HG03097 (cell line): ENCODE measurements around the gene CEP76.

Experiments used
- ATAC-seq: cut with Tn5 transposase; IDR thresholded peaks from one replicate; pipeline ENCODE4 v1.9.1; 2021; ENCODE audit not compliant: unreplicated experiment, low FRiP score

The CEP76 gene

GRCh38 chr18:12702221-12703095 lies at the start of gene CEP76, which contains the start of gene PSMG2:
Gene CEP76, minus strand, starts transcription at chr18:12702723. Its CDS starts 175 bp downstream, at chr18:12702548.
Gene PSMG2, plus strand, starts transcription at chr18:12703042. Its CDS starts 66 bp downstream, at chr18:12703108.
- ATAC-seq = peak; percentile 61

DNA sequence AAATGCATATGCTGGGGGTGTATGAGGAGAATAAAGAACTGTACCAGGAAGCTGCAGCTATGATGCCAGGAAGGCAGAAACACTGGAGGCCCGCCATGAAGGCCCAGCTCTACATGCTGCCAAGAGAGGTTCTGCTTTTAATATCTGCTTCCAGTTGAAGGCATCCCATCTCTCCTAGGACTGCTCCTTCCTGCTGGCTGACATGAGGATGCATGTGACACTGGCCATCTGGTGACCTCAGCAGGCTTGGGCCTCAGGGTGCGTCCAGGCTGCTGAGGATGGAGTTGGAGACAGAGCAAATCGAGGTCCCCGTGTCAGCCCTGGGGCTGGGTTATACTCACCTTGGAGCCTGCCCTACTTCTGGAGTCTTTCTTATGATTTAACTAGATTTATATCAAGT lies 49.4 kb upstream of the CEP76 start:
- no peak for ATAC-seq

- ATAC-seq = no peak
These were observed 49.0 kb upstream of the CEP76 start for GRCh38 chr18:12751503-12751884.

GRCh38 chr18:12750715-12751502 lies 48.4 kb upstream of the CEP76 start:
- ATAC-seq = no peak

DNA sequence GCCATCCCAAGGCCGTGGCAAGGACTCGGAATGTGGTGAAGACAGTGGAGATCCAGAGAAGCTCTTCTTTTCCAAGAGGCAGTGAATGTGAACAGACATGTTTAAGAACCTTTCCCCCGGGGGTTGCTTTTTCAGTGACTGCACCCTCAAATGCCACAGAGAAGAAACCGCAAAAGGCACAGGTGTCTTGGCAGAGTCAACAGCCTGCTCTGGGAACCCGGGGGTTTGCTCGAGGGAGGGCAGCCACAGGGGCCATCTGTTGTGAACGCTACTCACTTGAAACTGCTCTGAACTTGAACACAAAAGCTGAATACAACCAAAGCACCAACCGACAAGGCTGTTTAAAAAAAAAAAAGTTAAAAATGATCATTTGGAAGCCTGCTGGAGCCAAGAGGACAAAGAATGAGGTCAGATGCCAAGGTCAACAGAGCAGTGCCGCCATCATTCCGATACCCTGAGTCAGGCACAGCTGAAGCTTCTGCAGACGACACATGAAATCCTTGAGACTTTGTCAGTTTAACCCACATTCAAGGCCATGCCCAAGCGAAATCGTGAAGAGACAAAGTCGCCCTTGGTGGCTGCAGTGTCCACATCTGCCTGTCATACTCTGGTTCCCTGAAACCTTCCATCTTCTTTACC lies 47.7 kb upstream of the CEP76 start:
- no peak for ATAC-seq

GRCh38 chr18:12749121-12749520 lies 46.6 kb upstream of the CEP76 start:
- ATAC-seq = no peak

DNA sequence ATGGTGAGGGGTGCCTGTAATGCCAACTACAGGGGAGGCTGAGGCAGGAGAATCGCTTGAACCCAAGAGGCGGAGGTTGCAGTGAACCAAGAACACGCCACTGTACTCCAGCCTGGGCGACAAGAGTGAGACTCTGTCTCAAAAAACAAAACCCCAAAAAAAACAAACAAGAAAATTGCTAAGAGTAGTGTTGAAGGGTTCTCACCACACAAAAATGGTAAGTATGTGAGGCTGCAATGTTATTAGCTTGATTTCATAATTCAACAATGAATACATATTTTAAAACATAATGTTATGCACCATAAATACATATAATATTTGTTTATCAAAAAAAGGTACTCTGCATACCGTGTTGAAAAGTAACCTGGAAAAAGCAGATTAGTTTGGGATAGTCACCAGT lies 46.1 kb upstream of the CEP76 start:
- ATAC-seq = no peak

- no peak for ATAC-seq
These were observed 45.2 kb upstream of the CEP76 start for GRCh38 chr18:12747530-12748315.

DNA sequence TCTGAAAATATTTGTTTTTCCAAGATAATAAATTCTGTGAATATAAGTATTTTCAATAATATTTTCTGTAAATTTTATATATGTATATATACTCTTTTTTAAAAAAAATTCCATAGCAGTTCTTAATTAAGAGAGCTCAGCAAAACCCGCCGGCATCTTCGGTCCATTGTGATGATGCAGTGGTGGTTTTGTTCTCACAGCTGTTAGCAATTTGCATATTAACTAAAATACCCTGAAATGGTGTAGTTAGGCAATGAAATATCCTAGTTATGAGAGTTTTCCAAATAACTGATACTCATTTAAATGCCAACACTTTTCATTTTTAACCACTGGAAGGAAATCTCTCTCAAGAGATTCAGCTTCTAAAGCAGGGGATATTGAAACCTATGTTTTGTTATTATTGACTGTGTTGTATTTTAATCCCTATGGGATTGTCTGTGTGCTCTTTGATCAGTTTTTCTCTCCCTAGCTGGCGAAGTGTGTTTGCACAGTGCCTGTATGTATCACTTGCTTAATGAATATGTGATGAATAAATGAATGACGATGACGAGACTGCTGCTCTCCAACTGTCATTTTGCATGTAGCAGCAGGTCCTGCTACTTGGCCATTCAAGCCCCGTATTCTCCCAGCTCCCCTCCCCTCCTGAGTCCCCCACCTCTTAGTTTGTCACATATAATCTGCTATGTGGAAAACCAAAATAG lies 42.7 kb upstream of the CEP76 start:
- ATAC-seq = no peak

DNA sequence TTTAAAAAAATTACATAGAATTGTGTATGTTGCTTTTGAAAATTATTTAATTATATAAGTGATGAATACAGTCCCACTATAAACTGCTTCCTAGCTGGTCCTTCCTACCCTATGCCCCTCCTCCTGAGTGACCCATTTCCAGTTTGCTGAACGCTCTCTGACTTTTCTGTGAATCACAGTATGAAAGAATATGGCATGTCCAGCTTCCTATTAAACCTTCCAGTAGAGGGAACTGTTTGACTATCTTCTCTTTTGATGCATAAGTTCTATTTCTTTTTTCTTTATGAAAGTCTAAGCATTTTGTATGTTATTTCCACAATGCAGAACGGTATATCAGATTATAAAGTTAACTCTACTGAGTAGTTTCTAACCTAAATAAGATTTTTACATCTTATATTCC lies 41.6 kb upstream of the CEP76 start:
- ATAC-seq = no peak

DNA sequence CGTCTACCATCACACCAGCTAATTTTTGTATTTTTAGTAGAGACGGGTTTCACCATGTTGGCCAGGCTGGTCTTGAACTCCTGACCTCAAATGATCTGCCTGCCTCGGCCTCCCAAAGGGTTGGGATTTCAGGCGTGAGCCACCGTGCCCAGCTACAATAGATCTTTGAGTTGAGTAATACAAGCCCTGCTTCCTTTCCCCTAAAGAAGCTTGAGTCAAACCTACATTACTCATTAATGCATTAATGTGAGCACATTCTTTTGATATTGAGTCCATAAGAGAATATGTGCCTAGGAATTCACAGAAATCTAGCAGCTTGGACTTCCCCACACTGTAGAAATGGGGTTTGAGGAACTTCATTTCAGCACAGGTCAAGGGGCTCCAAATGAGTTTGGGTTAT lies 39.9 kb upstream of the CEP76 start:
- no peak for ATAC-seq

GRCh38 chr18:12741351-12741750 lies 38.8 kb upstream of the CEP76 start:
- no peak for ATAC-seq

DNA sequence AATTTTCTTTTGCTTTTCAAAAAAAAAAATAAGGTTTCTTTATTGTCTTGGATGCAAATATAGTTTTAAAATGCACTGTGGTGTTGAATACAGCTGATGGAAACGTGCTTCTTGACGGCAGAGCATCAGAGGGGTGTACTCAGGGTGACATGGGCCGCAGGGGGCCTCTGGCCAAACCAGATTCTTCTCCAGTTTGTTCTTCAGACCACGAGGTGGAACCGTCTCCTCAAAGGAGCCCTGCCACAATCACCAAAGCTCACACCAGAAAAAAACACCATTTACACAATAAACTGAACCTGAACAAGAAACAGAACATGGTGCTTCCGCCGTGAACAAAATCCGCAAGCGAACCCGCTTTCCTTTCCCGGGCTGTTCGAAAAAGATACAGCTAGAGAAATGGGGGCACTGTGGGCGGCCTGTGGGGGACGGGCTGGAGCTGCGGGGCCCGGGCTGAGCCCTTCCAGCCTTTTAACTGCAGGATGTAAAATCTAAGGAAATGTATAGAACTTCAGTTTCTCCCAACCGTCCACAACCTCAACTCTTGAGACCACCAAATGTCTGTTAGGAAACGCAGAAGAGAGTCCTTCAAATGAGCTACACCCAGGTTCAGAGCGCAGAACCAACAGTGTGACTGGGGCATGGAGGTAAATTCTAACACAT lies 34.9 kb upstream of the CEP76 start:
- ATAC-seq = no peak

GRCh38 chr18:12726774-12727550 lies 24.4 kb upstream of the CEP76 start:
- no peak for ATAC-seq

- ATAC-seq = no peak
These were observed 23.8 kb upstream of the CEP76 start for GRCh38 chr18:12726331-12726730.

DNA sequence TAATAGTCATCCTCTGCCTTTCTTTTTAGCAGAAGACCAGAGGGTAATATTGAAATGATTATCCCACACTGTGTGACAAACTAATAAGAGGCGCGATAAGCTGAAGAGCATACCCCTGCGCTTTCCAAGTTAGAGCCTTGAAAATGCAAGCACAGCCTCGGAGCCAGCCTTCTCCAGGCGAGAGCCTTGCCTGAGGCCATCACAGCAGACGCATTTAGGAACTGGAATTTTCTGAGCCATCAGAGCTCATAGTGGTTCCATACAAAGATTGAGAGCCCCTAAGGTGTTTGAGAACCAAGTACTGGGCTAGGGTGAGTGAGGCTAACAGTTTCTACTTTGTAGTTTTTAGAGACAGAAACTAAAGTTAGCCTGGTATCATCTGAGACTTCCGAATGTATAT lies 20.2 kb upstream of the CEP76 start:
- ATAC-seq = no peak

DNA sequence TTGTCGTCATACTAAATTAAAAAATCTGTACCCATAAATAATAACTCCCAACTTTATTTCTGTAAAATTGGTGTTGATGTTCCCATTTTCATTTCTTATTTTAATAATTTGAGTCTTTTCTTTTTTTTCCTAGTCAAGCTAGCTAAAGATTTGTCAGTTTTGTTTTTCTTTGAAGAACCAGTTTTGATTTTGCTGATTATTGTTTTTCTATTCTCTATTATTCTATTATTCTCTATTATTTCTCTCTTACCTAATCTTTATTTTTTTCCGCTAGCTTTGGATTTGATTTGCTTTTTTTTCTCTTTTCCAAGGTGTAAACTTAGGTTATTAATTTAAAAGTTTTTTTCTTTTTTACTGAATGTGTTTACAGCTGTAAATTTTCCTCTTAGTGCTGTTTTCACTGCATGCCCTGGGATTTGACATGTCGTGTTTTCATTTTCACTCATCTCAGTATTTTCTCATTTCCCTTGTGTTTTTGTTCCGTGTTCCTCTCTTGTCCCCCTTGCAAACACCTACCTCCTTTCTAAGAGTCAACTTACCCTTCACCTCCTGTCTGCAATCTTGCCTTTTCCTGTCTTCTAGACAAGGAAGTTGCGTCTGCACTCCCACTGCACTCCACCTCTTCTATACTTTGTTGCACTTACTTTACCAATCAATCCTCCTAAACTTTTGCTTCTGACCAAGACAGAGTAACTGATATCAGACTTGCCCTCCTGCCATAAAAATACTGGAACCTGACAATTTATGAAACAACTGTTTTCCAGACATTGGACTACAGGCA lies 19.2 kb upstream of the CEP76 start:
- ATAC-seq = no peak

GRCh38 chr18:12711446-12711845 lies 8.9 kb upstream of the CEP76 start:
- no peak for ATAC-seq
